GM19395 (cell line): ENCODE data around the gene TEKT5.

Experiments
- ATAC-seq: cut with Tn5 transposase; IDR thresholded peaks from one replicate; pipeline ENCODE4 v1.9.1; 2021; ENCODE audit warnings: mild to moderate bottlenecking, moderate library complexity; ENCODE audit not compliant: unreplicated experiment

Gene TEKT5

GRCh38 chr16:10611825-10612342 is 82.8 kb downstream of the TEKT5 start:
- ATAC-seq, result no peak

- ATAC-seq, result no peak
These were observed 84.1 kb downstream of the TEKT5 start for GRCh38 chr16:10610499-10611184.

- no peak for ATAC-seq
These were observed 85.3 kb downstream of the TEKT5 start for GRCh38 chr16:10609402-10609774.

GRCh38 chr16:10608687-10609401 is 85.9 kb downstream of the TEKT5 start:
- ATAC-seq, result no peak

GRCh38 chr16:10607157-10607556 is 87.6 kb downstream of the TEKT5 start:
- no peak for ATAC-seq

GRCh38 chr16:10606607-10607006 is 88.1 kb downstream of the TEKT5 start:
- no peak for ATAC-seq

GRCh38 chr16:10605636-10606035 is 89.1 kb downstream of the TEKT5 start:
- no peak for ATAC-seq

GRCh38 chr16:10601444-10602408 is 93.0 kb downstream of the TEKT5 start:
- ATAC-seq, result no peak

GRCh38 chr16:10600782-10601443 is 93.8 kb downstream of the TEKT5 start:
- ATAC-seq, result no peak

GRCh38 chr16:10599626-10600025 is 95.1 kb downstream of the TEKT5 start:
- no peak for ATAC-seq

GRCh38 chr16:10598157-10598556 is 96.6 kb downstream of the TEKT5 start:
- no peak for ATAC-seq

- no peak for ATAC-seq
These were observed 97.5 kb downstream of the TEKT5 start for GRCh38 chr16:10597187-10597601.

- no peak for ATAC-seq
These were observed 100.3 kb downstream of the TEKT5 start for GRCh38 chr16:10594312-10594950.

GRCh38 chr16:10592611-10593010 is 102.1 kb downstream of the TEKT5 start:
- no peak for ATAC-seq

GRCh38 chr16:10590342-10590741 is 104.4 kb downstream of the TEKT5 start:
- ATAC-seq, result no peak

GRCh38 chr16:10589109-10589508 is 105.6 kb downstream of the TEKT5 start:
- no peak for ATAC-seq

- ATAC-seq, result no peak
These were observed 107.1 kb downstream of the TEKT5 start for GRCh38 chr16:10587622-10588021.

- ATAC-seq, result no peak
These were observed 109.7 kb downstream of the TEKT5 start for GRCh38 chr16:10584981-10585438.

- no peak for ATAC-seq
These were observed 111.5 kb downstream of the TEKT5 start for GRCh38 chr16:10583269-10583668.

GRCh38 chr16:10581507-10581906 is 113.2 kb downstream of the TEKT5 start:
- ATAC-seq, result no peak
